HG02759 (cell line): ENCODE data around the gene TNNI3K.

Experiments
- ATAC-seq: cut with Tn5 transposase; IDR thresholded peaks from one replicate; pipeline ENCODE4 v1.9.1; 2021; ENCODE audit warnings: mild to moderate bottlenecking, moderate library complexity; ENCODE audit not compliant: unreplicated experiment

Gene TNNI3K

GRCh38 chr1:74429580-74429979 is 194.4 kb downstream of the TNNI3K start:
- ATAC-seq: no peak

GRCh38 chr1:74430342-74430934 is 195.3 kb downstream of the TNNI3K start:
- no peak for ATAC-seq

GRCh38 chr1:74431531-74431930 is 196.3 kb downstream of the TNNI3K start:
- no peak for ATAC-seq

- no peak for ATAC-seq
These were observed 197.1 kb downstream of the TNNI3K start for GRCh38 chr1:74432325-74432724.

- ATAC-seq: no peak
These were observed 199.1 kb downstream of the TNNI3K start for GRCh38 chr1:74434321-74434720.

GRCh38 chr1:74436078-74436477 is 200.9 kb downstream of the TNNI3K start:
- no peak for ATAC-seq

GRCh38 chr1:74437035-74437434 is 201.8 kb downstream of the TNNI3K start:
- ATAC-seq: no peak

- ATAC-seq: no peak
These were observed 216.8 kb downstream of the TNNI3K start for GRCh38 chr1:74452035-74452434.

GRCh38 chr1:74453277-74453676 is 218.1 kb downstream of the TNNI3K start:
- ATAC-seq: no peak

- ATAC-seq: no peak
These were observed 220.2 kb downstream of the TNNI3K start for GRCh38 chr1:74455390-74455789.

GRCh38 chr1:74457253-74457652 is 222.1 kb downstream of the TNNI3K start:
- ATAC-seq: no peak

- peak; percentile 83 for ATAC-seq
These were observed 228.3 kb downstream of the TNNI3K start for GRCh38 chr1:74463333-74463988.

- ATAC-seq: no peak
These were observed 228.8 kb downstream of the TNNI3K start for GRCh38 chr1:74464037-74464436.

- no peak for ATAC-seq
These were observed 230.1 kb downstream of the TNNI3K start for GRCh38 chr1:74465193-74465681.

GRCh38 chr1:74467786-74468377 is 232.7 kb downstream of the TNNI3K start:
- ATAC-seq: no peak

GRCh38 chr1:74468982-74469603 is 233.9 kb downstream of the TNNI3K start:
- ATAC-seq: no peak

GRCh38 chr1:74470251-74470650 is 235.1 kb downstream of the TNNI3K start:
- no peak for ATAC-seq

GRCh38 chr1:74470936-74471335 is 235.7 kb downstream of the TNNI3K start:
- ATAC-seq: no peak

GRCh38 chr1:74471470-74471869 is 236.3 kb downstream of the TNNI3K start:
- ATAC-seq: no peak

GRCh38 chr1:74474585-74474984 is 239.4 kb downstream of the TNNI3K start:
- no peak for ATAC-seq

- ATAC-seq: no peak
These were observed 243.8 kb downstream of the TNNI3K start for GRCh38 chr1:74478979-74479378.

GRCh38 chr1:74480068-74480467 is 244.9 kb downstream of the TNNI3K start:
- ATAC-seq: no peak
